Large intestine (tissue), 12 donors: ENCODE data around the gene CDH7. TPM values are rescaled to one million over a fixed set of nuclear protein-coding genes. Genes with fewer than 3 reads are reported as not detected.

Experiments used
- DNase-seq, 2 donors: peaks; one replicate each; pipeline versions ENCODE4 v3.0.0 to v3.0.0-alpha.2; 2013
- H3K27ac ChIP-seq: one replicate; pipeline ENCODE4 v1.5.1; 2013; ENCODE audit warnings: low read length
- H3K27me3 ChIP-seq: 2 replicates; pipeline ENCODE4 v1.6.1; 2013; ENCODE audit warnings: low read length; ENCODE audit not compliant: control insufficient read depth, insufficient read depth
- H3K36me3 ChIP-seq: 2 replicates; pipeline ENCODE4 v1.6.1; 2013; ENCODE audit warnings: low read length; ENCODE audit not compliant: control insufficient read depth, insufficient read depth
- H3K4me1 ChIP-seq: one replicate; pipeline ENCODE4 v1.6.1; 2013; ENCODE audit warnings: low read length; ENCODE audit not compliant: control insufficient read depth, insufficient read depth
- H3K4me3 ChIP-seq: one replicate; pipeline ENCODE4 v1.5.1; 2013; ENCODE audit warnings: low read length
- H3K9me3 ChIP-seq: one replicate; pipeline ENCODE4 v1.6.1; 2013; ENCODE audit warnings: mild to moderate bottlenecking, low read depth, low read length, moderate library complexity; ENCODE audit not compliant: control insufficient read depth
- WGBS: methylation state at CpG from one replicate; pipeline ENCODE4 v1.1.5; 2013; ENCODE audit warnings: low lambda C conversion rate; ENCODE audit not compliant: insufficient coverage; 5-methylcytosine and 5-hydroxymethylcytosine counted together
- long read RNA-seq, 11 donors: transcript quantifications; one replicate each; lab custom pipeline, GENCODE V29; 2026
- polyA plus RNA-seq: library from polyadenylated mRNA; unstranded; fragments of 120-200 nt; gene quantifications from one replicate; pipeline ENCODE4 v1.2.1, GENCODE V29; 2013

CDH7 gene, protein sequence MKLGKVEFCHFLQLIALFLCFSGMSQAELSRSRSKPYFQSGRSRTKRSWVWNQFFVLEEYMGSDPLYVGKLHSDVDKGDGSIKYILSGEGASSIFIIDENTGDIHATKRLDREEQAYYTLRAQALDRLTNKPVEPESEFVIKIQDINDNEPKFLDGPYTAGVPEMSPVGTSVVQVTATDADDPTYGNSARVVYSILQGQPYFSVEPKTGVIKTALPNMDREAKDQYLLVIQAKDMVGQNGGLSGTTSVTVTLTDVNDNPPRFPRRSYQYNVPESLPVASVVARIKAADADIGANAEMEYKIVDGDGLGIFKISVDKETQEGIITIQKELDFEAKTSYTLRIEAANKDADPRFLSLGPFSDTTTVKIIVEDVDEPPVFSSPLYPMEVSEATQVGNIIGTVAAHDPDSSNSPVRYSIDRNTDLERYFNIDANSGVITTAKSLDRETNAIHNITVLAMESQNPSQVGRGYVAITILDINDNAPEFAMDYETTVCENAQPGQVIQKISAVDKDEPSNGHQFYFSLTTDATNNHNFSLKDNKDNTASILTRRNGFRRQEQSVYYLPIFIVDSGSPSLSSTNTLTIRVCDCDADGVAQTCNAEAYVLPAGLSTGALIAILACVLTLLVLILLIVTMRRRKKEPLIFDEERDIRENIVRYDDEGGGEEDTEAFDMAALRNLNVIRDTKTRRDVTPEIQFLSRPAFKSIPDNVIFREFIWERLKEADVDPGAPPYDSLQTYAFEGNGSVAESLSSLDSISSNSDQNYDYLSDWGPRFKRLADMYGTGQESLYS
- 0.22 TPM for polyA plus RNA-seq
- long read RNA-seq, donor 1: 0 reads
- long read RNA-seq, donor 2: 0 reads
- long read RNA-seq, donor 3: 0 reads
- long read RNA-seq, donor 4: 0 reads
- long read RNA-seq, donor 5: 0 reads
- long read RNA-seq, donor 6: 0 reads
- long read RNA-seq, donor 7, full-length matches to known transcripts: 1 of 1 reads
- long read RNA-seq, donor 7, partial matches to known transcripts: 0 of 1 reads
- long read RNA-seq, donor 7, other reads (novel, unspliced or antisense): 0 of 1 reads
- long read RNA-seq, donor 8: 0 reads
- long read RNA-seq, donor 9: 0 reads
- long read RNA-seq, donor 10: 0 reads
- long read RNA-seq, donor 11: 0 reads

DNA sequence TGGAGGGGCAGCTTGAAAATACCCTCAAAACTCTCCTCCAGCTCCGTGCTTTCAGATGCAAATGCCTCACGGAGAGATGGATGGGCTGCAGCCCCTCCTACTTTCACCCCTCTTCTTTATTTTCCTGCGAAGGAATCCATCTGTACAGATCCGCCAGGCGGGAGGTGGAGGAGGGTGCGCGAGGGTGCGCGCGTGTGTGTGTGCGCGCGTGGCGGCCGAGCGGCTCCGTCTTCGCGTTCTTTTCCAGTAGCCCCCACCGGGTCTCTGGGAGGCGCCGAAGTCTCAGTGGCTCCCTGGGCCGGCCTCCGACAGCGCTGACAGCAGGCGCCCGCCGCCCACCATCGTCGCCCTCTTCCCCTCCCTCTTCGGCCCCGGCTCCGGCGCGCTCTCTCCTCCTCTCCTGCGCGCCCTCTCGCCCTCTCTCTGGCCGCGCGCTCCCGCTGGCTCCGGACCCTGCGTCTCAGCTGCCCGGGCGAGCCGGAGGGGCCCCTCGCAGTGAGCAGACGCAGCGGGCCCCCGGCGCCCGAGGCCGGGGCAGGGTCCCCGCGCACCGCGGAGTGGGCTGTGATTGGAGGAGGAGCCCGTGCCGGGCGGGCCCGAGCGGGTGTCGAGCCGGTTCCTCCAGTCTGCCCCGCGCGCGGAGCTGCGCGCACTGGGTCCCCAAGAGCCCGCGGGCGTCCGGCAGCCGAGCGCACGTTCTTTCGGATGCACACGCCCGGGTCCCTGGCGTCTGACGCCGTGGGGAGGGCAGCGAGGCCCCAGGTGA is at the start of gene CDH7:
Gene CDH7, plus strand, starts transcription at position 624 of the 766 bp plus-strand sequence. CDS start 11,831 bp downstream, outside the sequence.
- Histone ChIP-seq H3K27me3 (peaks cover 29% of the 10 kb centered on the region), H3K27ac (no peak within 1 kb of the TSS), H3K4me1 (no peaks in the 10 kb centered on the region), H3K9me3 (peaks cover 4% of the 10 kb centered on the region), H3K4me3 (peak within 1 kb of the TSS; percentile 44), H3K36me3 (no peaks in the 10 kb centered on the region)
- WGBS: no CpG with 5 or more reads among the region's 85 CpGs
- peak; percentile 10 to 68 for DNase-seq

DNA sequence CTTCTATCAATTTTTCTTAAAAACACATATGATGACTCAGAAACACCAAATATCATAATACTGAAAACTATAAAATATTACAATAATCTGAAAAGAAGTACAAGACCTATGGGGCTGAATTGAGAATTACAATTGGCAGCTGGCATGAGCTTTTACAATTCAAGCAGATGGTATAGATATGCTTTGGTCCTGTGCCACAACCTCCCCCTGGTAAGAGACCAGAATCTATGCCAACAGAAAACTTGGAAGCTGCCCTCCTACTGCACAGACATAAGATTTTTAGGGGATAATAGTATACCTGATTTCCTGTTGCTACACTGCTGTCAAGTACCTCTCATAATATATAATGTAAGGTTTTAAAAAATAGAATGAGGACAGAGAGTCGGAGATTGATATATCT is 46.8 kb upstream of the CDH7 start:
- Histone ChIP-seq H3K27me3 (no peaks in the 10 kb centered on the region), H3K9me3 (no peaks in the 10 kb centered on the region), H3K27ac (no peak overlapping the region), H3K4me3 (no peak overlapping the region), H3K36me3 (no peaks in the 10 kb centered on the region), H3K4me1 (no peaks in the 10 kb centered on the region)
- no CpG with 5 or more reads among the region's 1 CpG for WGBS
- DNase-seq: no peak

DNA sequence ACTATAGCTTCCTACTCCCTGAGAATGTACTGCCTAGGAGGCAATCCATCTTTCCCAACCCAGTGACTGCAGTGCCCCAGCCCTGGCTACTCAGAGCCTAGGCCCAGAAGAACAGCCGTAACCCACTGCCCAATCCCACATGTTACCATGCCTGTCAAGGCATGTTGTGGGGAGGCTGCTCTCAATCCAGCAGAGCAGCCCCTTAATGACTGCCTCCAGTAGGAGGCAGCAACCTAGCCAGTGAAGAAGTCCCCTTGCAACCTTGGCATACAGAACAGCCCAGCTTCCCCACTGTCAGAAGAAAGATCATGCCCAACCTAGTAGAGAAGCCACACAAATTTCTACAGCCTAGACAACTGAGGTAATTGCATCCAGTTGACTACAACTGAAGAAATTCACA is 44.2 kb upstream of the CDH7 start:
- no peaks in the 10 kb centered on the region for H3K36me3 ChIP-seq
- no peak overlapping the region for H3K4me3 ChIP-seq
- H3K27ac ChIP-seq: no peak overlapping the region
- H3K27me3 ChIP-seq: no peaks in the 10 kb centered on the region
- no peaks in the 10 kb centered on the region for H3K9me3 ChIP-seq
- WGBS: no CpG with 5 or more reads among the region's 1 CpG
- DNase-seq: no peak
- H3K4me1 ChIP-seq: no peaks in the 10 kb centered on the region

DNA sequence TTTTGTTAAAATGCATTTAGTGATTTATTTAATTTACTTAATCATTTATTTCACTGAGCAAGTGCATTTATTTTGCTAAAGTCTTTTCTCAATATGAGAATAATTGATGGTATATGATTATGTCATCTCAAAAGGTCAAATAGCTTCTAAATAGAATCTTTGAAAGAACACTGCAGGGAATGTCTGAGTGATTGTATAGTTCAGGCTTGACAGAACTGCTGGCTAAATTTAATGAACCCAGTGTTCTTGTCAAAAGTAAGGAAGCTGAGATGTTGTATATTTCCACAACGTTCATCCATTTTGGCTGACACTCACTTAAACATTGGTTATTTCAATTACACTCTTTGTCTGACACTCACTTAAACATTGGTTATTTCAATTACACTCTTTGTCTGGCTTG is 39.3 kb upstream of the CDH7 start:
- H3K4me1 ChIP-seq: no peaks in the 10 kb centered on the region
- H3K27ac ChIP-seq: no peak overlapping the region
- no peaks in the 10 kb centered on the region for H3K36me3 ChIP-seq
- WGBS: no CpG with 5 or more reads among the region's 1 CpG
- H3K9me3 ChIP-seq: no peaks in the 10 kb centered on the region
- no peak overlapping the region for H3K4me3 ChIP-seq
- H3K27me3 ChIP-seq: no peaks in the 10 kb centered on the region
- no peak for DNase-seq

DNA sequence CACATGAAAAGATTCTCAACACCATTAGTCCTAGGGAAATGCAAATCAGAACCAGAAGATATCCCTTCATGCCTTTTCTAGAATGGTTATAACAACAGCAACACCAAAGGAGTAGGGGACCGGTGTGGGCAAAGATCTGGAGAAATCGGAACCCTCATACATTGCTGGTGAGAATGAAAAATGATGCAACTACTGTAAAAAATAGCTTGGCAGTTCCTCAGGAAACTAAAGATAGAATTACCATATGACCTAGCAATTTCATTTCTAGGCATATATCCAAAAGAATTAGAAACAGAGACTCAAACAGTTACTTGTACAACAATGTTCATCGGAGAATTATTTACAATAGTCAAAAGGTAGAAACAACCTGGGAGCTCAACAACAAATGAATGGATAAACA is 29.2 kb upstream of the CDH7 start:
- Histone ChIP-seq H3K9me3 (no peaks in the 10 kb centered on the region), H3K36me3 (no peaks in the 10 kb centered on the region), H3K27ac (no peak overlapping the region), H3K4me1 (no peaks in the 10 kb centered on the region), H3K27me3 (no peaks in the 10 kb centered on the region), H3K4me3 (no peak overlapping the region)
- DNase-seq: no peak
- WGBS: 80% methylated on average over 3 of the region's 3 CpGs

DNA sequence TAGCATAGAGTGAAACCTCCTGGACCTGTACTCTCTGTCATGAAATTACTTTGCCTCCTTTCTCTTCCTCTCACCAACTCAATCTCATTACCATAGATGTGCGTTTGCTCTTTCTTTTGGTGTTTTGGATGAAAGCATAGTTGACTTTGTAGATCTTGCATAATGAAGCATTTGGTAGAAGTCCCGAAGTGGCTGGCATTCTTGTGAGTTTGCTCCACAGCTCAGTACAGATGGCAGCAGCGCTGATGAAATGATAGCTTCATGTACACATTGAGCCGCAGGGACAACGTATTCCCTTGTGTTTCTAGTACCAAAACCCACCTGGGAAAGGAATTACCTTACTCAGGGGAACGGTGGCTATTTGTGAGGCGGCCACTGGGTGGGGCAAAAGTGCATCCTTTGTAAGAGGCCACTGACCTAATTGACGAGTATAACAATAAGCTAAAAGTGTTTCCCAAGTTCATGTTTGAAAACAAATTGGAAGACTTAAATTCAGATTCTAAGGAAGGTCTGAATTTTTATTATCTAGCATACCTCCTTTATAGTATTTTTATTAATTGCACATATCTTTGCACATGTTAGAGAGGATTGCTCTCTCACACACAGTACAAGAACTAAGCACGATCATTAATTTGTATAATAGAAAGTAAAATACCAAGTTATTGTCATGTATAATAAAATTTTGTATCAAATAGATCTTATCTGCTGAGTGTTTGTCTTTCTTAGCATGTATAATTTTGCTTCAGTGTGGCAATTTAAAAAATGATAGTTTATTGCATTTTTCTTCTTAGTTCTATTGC is 25.4 kb upstream of the CDH7 start:
- Histone ChIP-seq H3K9me3 (no peaks in the 10 kb centered on the region), H3K36me3 (no peaks in the 10 kb centered on the region), H3K27ac (no peak overlapping the region), H3K4me3 (no peak overlapping the region), H3K27me3 (no peaks in the 10 kb centered on the region), H3K4me1 (no peaks in the 10 kb centered on the region)
- WGBS: 83% methylated on average over 2 of the region's 9 CpGs
- DNase-seq: peak; percentile 12 to 28

DNA sequence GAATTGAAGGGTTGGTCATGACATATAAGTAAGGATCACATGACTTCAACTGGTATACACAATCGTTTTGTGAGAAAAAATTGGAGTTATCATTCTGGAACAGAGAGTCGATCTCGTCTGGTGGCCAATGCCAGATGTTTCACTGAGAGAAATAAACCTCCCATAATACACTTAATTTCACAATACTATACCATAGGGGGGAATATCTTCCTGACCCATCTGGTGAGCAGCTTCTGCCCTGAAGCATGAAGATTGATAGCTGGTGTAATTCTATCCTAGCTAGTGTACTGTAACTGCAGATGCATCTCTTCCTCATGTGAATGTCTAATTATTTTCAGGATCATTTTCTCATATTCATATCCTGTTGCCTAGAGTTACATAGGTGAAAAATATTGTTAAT is 15.7 kb upstream of the CDH7 start:
- Histone ChIP-seq H3K9me3 (no peaks in the 10 kb centered on the region), H3K36me3 (no peaks in the 10 kb centered on the region), H3K4me3 (no peak overlapping the region), H3K27ac (no peak overlapping the region), H3K4me1 (no peaks in the 10 kb centered on the region), H3K27me3 (no peaks in the 10 kb centered on the region)
- no CpG with 5 or more reads among the region's 3 CpGs for WGBS
- no peak for DNase-seq

DNA sequence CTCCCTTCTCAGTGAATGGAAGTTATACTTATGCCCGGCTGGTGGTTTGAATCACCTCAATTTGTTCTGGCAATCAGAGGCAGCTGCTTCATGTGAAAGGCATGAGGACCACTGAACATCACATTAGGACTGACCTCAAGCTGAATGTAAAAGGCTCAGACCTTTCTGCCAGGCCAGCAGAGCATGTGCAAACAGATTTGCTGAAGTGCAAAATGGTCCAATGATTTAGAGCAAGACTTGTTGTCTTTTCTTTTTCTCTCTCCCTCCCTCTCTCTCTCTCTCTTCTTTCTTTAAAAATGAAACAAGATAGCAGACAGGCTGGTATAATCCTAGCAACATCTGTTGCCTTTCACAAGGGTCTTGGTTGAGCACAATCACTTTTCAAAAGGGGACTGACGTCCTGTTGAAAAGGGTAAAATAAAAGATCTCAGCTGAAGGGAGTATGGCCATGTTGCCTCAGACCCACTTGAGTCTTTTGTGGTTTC is 13.3 kb upstream of the CDH7 start:
- WGBS: 61% methylated on average over 2 of the region's 2 CpGs

DNA sequence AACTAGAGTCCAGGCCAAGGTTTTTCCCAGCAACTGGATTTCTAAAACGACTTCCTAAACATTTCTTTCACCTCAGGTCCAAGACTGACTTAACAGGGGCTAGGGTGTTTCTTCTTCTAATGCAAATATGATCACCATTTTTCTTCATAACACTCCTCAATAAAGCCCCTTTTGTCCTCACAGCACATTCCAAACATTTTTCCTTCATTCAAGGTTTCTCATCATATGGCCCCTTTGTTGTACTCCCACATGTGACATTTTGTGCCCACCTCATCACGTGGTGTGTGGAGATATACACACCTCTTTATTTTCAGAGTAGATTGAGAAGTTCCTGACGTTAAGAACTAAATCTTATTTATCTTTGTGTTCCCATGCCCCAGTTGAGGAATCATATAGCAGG is 3.9 kb upstream of the CDH7 start:
- Histone ChIP-seq H3K36me3 (no peaks in the 10 kb centered on the region), H3K9me3 (peaks cover 4% of the 10 kb centered on the region), H3K4me1 (no peaks in the 10 kb centered on the region), H3K27me3 (peaks cover 29% of the 10 kb centered on the region), H3K27ac (no peak overlapping the region), H3K4me3 (no peak overlapping the region)
- no peak for DNase-seq
- 83% methylated on average over 1 of the region's 3 CpGs for WGBS

More for the DNA sequence above, 13.3 kb upstream of the CDH7 start:
- Histone ChIP-seq H3K4me3 (no peak overlapping the region), H3K27me3 (no peaks in the 10 kb centered on the region), H3K4me1 (no peaks in the 10 kb centered on the region), H3K9me3 (no peaks in the 10 kb centered on the region), H3K36me3 (no peaks in the 10 kb centered on the region), H3K27ac (no peak overlapping the region)
- no peak for DNase-seq
